Fibroblast of lung (primary cell): ENCODE data around the gene USP11. TPM values are rescaled to one million over a fixed set of nuclear protein-coding genes. Genes with fewer than 3 reads are reported as not detected.

Source experiments
- DNase-seq, 2 donors: peaks; one replicate each; pipeline versions ENCODE4 v3.0.0 to v3.0.0-alpha.2; 2010; ENCODE audit warnings: low read depth in 2 of 2
- H2AFZ ChIP-seq: 2 replicates; pipeline ENCODE4 v1.5.1; 2012; ENCODE audit warnings: low read length, control low read depth, inconsistent platforms
- H3K27ac ChIP-seq: 2 replicates; pipeline ENCODE4 v1.5.1; 2011; ENCODE audit warnings: low read length, control low read depth; ENCODE audit not compliant: insufficient read depth
- H3K27me3 ChIP-seq: 2 replicates; pipeline ENCODE4 v1.5.1; 2011; ENCODE audit warnings: mild to moderate bottlenecking, low read length; ENCODE audit not compliant: control insufficient read depth, insufficient read depth
- H3K36me3 ChIP-seq: 2 replicates; pipeline ENCODE4 v1.5.1; 2011; ENCODE audit warnings: low read length; ENCODE audit not compliant: control insufficient read depth, insufficient read depth
- H3K4me1 ChIP-seq: 2 replicates; pipeline ENCODE4 v1.5.1; 2011; ENCODE audit warnings: low read length; ENCODE audit not compliant: control insufficient read depth, insufficient read depth; ENCODE audit errors: extremely low read depth
- H3K4me2 ChIP-seq: 2 replicates; pipeline ENCODE4 v1.5.1; 2011; ENCODE audit warnings: low read length, control low read depth; ENCODE audit not compliant: insufficient read depth; ENCODE audit errors: extremely low read depth
- H3K4me3 ChIP-seq, 4 experiments: fragments of 200-600 bp in 1 of 4; sonication (generic) in 1 of 4; replicated peaks in 1 of 4; 2 replicates each; pipeline ENCODE4 v1.5.1; 2011 to 2016; ENCODE audit warnings: low read length in 4 of 4, low read depth in 3 of 4, mild to moderate bottlenecking in 3 of 4, control low read depth in 2 of 4, inconsistent platforms in 1 of 4, mixed read lengths in 1 of 4; ENCODE audit not compliant: insufficient read depth in 1 of 4; ENCODE audit errors: control extremely low read depth in 1 of 4
- H3K79me2 ChIP-seq: 2 replicates; pipeline ENCODE4 v1.5.1; 2012; ENCODE audit warnings: mild to moderate bottlenecking, low read length, inconsistent platforms; ENCODE audit not compliant: control insufficient read depth, insufficient read depth
- H3K9ac ChIP-seq: 2 replicates; pipeline ENCODE4 v1.5.1; 2011; ENCODE audit warnings: mild to moderate bottlenecking, low read length, control low read depth; ENCODE audit not compliant: insufficient read depth
- H3K9me3 ChIP-seq: 2 replicates; pipeline ENCODE4 v1.5.1; 2012; ENCODE audit warnings: low read depth, low read length; ENCODE audit not compliant: control insufficient read depth, insufficient read depth
- H4K20me1 ChIP-seq: 2 replicates; pipeline ENCODE4 v1.5.1; 2011; ENCODE audit warnings: low read length; ENCODE audit not compliant: control insufficient read depth, insufficient read depth; ENCODE audit errors: extremely low read depth
- EZH2 ChIP-seq: IDR thresholded peaks from 2 replicates; pipeline ENCODE4 v1.5.1; 2012; ENCODE audit warnings: low read length, control low read depth, mild to moderate bottlenecking; ENCODE audit errors: missing control alignments
- polyA plus RNA-seq, 2 donors: library from polyadenylated mRNA; depleted of rRNA in 1 of 2; stranded (reverse) in 1 of 2; unstranded in 1 of 2; fragments of >200 nt; gene quantifications; 2 replicates each; pipeline ENCODE4 v1.2.1, GENCODE V29; 2011 to 2012; ENCODE audit warnings: missing spikeins in 1 of 2
- total RNA-seq: library from RNA; depleted of rRNA; stranded (reverse); fragments of >200 nt; gene quantifications from 2 replicates; pipeline ENCODE4 v1.2.1, GENCODE V29; 2014
- TF ChIP-seq, protein P1 (sequence below), 2 donors: IDR thresholded peaks in 1 of 2; conservative IDR thresholded peaks in 1 of 2; 1 replicate in 1 of 2; 2 replicates in 1 of 2; pipeline ENCODE4 v1.5.1; 2011 to 2012; ENCODE audit warnings: low read length in 2 of 2, control low read depth in 1 of 2, inconsistent platforms in 1 of 2, low read depth in 1 of 2, mild to moderate bottlenecking in 1 of 2

The USP11 gene
- total and polyA plus RNA-seq, 2 donors (not counting 1 experiment from before 2014, with no cell fraction given), result 24.6 to 47.9 TPM

DNA sequence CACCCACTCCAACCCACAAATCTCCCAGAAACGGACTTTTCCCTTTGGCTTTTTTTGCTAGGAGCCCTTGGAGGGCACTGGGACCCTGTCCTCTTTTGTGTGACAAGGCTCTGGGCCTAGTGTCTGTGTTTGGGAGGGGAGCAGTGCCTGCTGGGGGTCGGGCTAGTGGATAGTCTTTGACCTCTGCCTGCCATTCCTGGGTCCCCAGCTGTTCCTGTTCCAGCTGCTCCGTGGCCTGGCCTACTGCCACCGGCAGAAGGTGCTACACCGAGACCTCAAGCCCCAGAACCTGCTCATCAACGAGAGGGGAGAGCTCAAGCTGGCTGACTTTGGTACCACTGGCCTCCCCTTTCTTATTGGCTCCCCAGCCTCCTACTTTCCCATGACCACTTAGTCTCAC, 6.7 kb upstream of the USP11 start:
- Histone ChIP-seq H3K79me2 (peaks cover 18% of the 10 kb centered on the region), H3K9ac (no peak overlapping the region), H4K20me1 (no peaks in the 10 kb centered on the region), H3K4me1 (no peaks in the 10 kb centered on the region), H3K4me2 (no peak overlapping the region), H3K9me3 (no peaks in the 10 kb centered on the region), H3K27ac (no peak overlapping the region), H3K27me3 (no peaks in the 10 kb centered on the region), H2AFZ (no peak overlapping the region), H3K36me3 (peaks cover 21% of the 10 kb centered on the region), H3K4me3 (no peak overlapping the region)
- DNase-seq, result no peak
- TF ChIP-seq, protein P1, sequence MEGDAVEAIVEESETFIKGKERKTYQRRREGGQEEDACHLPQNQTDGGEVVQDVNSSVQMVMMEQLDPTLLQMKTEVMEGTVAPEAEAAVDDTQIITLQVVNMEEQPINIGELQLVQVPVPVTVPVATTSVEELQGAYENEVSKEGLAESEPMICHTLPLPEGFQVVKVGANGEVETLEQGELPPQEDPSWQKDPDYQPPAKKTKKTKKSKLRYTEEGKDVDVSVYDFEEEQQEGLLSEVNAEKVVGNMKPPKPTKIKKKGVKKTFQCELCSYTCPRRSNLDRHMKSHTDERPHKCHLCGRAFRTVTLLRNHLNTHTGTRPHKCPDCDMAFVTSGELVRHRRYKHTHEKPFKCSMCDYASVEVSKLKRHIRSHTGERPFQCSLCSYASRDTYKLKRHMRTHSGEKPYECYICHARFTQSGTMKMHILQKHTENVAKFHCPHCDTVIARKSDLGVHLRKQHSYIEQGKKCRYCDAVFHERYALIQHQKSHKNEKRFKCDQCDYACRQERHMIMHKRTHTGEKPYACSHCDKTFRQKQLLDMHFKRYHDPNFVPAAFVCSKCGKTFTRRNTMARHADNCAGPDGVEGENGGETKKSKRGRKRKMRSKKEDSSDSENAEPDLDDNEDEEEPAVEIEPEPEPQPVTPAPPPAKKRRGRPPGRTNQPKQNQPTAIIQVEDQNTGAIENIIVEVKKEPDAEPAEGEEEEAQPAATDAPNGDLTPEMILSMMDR (conservative IDR thresholded peaks at IDR 0.05 in 1 of 2, IDR thresholded peaks at IDR 0.05 in 1 of 2; ENCODE audit: low read depth in 1 of 2, low read length in 2 of 2), result no peak
- TF ChIP-seq EZH2, result no peak

DNA sequence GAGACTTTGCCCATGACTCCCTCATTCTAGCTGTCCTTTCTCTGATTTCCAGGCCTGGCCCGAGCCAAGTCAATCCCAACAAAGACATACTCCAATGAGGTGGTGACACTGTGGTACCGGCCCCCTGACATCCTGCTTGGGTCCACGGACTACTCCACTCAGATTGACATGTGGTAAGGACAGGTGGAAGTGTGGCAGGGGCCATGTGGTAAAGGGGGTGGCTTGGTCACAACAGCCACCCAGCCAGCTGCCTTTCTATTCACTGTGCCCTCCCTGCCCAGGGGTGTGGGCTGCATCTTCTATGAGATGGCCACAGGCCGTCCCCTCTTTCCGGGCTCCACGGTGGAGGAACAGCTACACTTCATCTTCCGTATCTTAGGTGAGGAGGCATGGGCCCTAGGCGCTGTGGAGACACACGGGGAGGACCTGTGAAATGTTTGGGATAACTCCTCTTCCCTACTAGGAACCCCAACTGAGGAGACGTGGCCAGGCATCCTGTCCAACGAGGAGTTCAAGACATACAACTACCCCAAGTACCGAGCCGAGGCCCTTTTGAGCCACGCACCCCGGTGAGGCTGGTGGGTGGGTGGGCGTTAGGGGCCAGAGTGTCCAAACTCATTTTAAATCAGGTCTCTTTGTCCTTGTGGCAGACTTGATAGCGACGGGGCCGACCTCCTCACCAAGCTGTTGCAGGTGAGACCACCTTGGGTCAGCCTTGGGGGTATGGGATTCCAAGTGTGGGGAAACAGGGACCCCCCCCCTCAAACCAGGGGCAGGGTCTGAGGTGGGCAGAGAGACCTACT, 6.1 kb upstream of the USP11 start:
- H3K27me3 ChIP-seq, result no peaks in the 10 kb centered on the region
- no peak for DNase-seq
- no peak for TF ChIP-seq EZH2
- TF ChIP-seq, protein P1 (conservative IDR thresholded peaks at IDR 0.05 in 1 of 2, IDR thresholded peaks at IDR 0.05 in 1 of 2; ENCODE audit: low read depth in 1 of 2, low read length in 2 of 2), result no peak
- peaks cover 12% of the 10 kb centered on the region for H3K79me2 ChIP-seq
- H3K4me2 ChIP-seq, result no peak overlapping the region
- no peak overlapping the region for H2AFZ ChIP-seq
- no peaks in the 10 kb centered on the region for H4K20me1 ChIP-seq
- H3K36me3 ChIP-seq, result peaks cover 21% of the 10 kb centered on the region
- no peak overlapping the region for H3K9ac ChIP-seq
- no peaks in the 10 kb centered on the region for H3K9me3 ChIP-seq
- no peaks in the 10 kb centered on the region for H3K4me1 ChIP-seq
- no peak overlapping the region for H3K4me3 ChIP-seq
- no peak overlapping the region for H3K27ac ChIP-seq

DNA sequence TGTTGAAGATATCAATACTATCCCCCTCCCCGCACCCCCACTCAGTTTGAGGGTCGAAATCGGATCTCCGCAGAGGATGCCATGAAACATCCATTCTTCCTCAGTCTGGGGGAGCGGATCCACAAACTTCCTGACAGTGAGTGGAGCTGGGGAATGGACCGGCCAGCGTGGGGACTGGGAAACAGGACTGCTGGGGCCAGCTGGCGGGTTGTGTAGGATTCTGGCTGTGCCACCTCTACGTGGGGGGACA, 5.5 kb upstream of the USP11 start:
- Histone ChIP-seq H4K20me1 (no peaks in the 10 kb centered on the region), H3K4me1 (no peaks in the 10 kb centered on the region), H2AFZ (no peak overlapping the region), H3K9ac (no peak overlapping the region), H3K4me2 (no peak overlapping the region), H3K79me2 (peaks cover 7% of the 10 kb centered on the region), H3K4me3 (no peak overlapping the region), H3K27me3 (no peaks in the 10 kb centered on the region), H3K27ac (no peak overlapping the region), H3K9me3 (no peaks in the 10 kb centered on the region), H3K36me3 (peaks cover 21% of the 10 kb centered on the region)
- no peak for DNase-seq
- TF ChIP-seq EZH2, result no peak
- TF ChIP-seq, protein P1 (conservative IDR thresholded peaks at IDR 0.05 in 1 of 2, IDR thresholded peaks at IDR 0.05 in 1 of 2; ENCODE audit: low read depth in 1 of 2, low read length in 2 of 2), result no peak
